Putamen (tissue), 1 donor: Measurements from ENCODE around the gene TCERG1L.
"Not testable (repeated sequence)": the region's sequence is repeated elsewhere in the genome, so short reads cannot be mapped to it uniquely, and the experiment has no call there.

Experiments
- DNase-seq: peaks from one replicate; pipeline ENCODE4 v3.0.0-alpha.2; 2016; ENCODE audit warnings: low spot score

TCERG1L gene

GRCh38 chr10:131084791-131085090, 226.8 kb downstream of the TCERG1L start:
- DNase-seq: no peak

DNA sequence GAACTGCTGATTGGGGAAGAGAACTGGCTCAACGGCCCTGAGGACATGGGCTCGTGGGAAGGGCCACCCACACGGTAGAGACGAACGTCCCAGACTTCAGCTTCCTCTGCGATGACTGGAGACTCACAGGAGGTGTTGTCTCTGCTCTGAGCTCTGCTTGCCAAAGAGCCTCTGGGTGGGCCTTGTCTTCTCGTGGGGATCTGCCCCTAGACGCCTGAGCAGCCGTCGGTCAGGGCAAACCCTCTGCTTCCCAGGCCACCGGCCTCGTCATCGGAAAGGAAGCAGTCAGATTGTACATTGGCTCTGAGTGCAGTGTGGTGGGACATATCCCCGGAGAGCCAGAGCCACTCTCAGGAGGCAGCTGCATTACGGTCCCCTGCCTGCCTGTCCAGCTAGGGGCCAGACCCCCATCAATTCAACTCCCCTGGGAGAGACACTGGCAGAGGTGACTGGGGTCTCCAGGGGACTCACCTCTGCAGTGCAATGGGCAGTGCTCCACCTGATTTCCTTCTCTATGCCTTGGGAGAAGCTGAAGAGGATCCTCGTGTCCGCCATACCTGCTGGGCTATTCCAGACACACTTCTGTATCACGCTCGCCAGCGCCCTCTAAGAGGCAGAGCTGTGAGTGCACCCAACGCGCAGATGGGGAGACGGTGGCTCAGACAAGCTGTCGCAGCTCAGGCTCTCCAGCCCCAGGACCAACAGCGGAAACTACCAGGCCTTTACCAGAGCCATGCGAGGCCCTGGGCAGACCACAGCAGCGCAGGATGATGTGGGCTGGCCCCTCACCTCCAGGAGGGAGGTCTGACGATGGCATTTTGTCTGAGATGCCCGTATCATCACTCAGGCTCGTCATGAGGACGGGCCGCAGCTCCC, 227.4 kb downstream of the TCERG1L start:
- no peak for DNase-seq

DNA sequence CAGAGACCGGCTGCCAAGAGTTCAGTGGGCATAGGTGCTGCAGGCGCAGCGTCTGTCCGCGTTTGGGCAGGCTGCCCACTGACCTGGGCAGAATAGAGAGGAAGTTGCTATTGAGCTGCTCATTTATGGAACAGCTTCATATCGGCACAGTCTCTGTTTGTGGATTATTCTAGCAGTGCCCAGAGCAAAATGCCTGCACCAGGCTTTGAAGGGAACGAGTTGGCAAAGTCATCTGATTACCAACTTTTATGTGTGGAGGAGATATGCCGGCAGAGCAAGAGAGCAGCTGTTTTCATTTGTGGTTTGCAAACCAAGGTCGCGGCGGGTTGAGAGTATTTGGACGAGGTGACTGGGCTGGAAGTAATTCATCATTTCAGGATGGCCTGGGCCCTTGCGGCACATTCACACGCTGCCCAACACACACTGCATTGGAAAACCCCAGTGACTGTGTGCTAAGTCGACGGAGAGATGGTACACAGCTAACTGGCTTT, 228.5 kb downstream of the TCERG1L start:
- no peak for DNase-seq

DNA sequence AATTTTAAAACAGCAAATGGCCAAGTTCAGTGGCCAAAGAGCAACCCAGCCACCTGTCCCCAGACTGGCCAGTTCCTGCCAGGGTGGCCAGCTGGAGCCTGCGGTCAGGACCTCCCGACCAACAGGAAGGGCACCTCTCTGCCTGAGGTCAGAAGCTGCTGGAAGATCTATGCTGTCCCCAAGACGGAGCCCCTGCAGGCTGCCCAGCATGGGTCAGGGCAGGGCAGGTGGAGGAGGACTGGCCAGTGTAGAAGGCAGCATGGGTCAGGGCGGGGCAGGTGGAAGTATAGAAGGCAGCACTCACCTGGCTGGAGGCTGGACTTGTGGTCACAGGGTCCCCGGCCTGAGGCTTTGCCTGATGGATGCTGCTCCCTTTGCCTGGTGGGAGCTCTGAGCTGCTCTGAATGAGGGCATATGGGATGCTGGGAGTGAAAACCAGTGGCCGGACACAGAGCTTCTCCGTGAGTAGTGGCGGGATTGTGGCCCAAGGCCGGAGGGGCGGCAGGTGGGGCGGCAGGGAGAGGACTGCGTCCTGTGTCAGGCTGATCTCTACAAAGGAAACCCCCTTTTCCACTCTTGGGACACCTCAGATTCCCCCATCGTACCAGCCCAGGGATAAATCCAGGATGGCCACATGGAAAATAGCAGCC, 229.2 kb downstream of the TCERG1L start:
- no peak for DNase-seq

DNA sequence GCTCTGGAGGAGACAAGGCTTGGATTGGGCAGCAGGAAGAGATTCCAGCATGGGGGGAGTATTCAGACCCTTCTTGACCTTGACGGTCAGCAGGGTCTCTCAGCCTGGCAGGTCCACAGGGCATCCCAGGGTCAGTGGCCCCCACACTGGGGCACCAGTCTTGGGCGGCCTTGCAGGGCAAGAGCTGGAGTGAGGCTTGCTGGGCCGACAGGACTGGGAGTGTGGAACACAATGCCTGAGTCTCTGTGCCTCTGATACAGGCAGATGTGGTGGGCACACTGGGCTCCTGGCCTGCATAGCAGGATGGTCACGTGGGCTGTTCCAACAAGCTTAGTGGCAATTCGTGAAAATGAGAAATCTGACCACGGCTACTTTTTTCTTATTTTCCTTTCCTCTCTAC, 229.7 kb downstream of the TCERG1L start:
- DNase-seq: no peak

DNA sequence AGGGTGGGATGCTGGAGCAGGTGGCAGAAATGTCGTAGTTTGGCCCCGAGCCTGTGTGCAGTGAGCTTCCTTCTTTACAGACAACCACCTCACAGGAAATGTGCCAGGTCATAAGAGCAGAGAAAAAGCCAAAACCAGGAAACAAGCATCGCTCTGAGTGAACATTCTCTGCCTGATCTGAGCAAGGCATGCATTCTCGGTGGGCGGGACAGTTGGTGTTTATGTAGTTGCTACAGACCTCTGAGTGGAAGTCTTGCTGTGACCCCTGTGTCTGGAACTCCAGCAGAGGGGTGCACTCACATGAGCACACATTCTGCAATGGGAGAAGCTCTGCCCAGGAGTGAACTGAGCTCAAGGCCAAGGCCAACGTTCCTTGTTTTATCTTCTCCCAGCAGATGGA, 230.1 kb downstream of the TCERG1L start:
- DNase-seq: no peak

- DNase-seq: no peak
These were observed 230.9 kb downstream of the TCERG1L start for GRCh38 chr10:131080571-131080970.

DNA sequence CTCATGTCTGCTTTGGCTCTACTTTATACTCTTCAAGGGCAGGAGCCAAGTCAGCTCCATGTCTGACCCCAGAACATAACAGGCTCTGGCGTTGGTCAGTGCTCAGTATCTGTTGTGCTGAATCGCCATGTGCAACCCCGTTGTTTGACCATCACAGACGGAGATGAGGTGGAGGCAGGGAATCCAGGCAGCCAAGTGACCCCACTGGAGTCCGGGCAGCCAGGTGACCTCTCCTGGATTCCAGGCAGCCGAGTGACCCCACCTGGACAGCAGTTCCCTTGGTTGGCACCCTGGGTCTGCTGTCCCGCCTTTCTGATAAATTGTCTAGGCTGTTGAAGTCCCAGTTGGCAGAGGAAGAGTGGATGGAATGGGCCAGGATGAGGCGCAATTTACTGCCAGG, 232.2 kb downstream of the TCERG1L start:
- DNase-seq: no peak

DNA sequence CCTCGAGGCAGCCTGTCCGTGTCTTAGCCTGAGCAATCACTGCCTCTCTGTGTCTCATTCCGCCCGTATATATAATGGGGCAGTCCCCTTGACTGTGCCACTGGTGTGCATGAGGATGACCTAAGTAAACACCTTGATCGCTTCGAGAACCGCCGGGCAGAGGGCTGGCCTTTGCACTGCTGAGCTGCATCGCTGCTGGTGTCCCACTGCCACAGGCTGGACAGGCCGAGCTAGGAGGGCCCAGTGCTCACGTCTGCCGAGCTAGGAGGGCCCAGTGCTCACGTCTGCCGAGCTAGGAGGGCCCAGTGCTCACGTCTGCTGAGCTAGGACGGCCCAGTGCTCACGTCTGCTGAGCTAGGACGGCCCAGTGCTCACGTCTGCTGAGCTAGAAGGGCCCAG, 232.6 kb downstream of the TCERG1L start:
- not testable (repeated sequence) for DNase-seq

- no peak for DNase-seq
These were observed 233.2 kb downstream of the TCERG1L start for GRCh38 chr10:131078131-131078881.

GRCh38 chr10:131077724-131078123, 233.8 kb downstream of the TCERG1L start:
- no peak for DNase-seq

DNA sequence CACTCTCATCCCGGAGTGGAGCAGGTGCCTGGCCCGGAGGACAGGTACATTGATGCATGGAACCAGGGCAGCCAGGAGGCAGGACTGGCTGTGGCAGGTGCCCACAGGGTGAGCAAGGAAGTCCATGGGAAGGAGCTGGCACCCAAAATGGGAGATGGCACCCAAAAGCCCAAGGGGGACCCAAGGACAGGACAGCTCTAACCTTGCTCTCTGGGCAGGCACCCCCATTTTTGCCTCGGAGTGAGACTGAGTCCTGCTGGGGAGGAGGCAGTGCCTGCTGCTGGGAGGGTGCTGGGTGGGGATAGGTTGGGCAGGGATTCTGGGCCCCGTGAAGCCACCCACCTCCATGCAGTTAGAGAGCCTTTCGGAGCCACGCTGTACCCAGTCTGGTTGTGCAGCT, 234.5 kb downstream of the TCERG1L start:
- DNase-seq: no peak

- no peak for DNase-seq
These were observed 235.2 kb downstream of the TCERG1L start for GRCh38 chr10:131076356-131076755.

DNA sequence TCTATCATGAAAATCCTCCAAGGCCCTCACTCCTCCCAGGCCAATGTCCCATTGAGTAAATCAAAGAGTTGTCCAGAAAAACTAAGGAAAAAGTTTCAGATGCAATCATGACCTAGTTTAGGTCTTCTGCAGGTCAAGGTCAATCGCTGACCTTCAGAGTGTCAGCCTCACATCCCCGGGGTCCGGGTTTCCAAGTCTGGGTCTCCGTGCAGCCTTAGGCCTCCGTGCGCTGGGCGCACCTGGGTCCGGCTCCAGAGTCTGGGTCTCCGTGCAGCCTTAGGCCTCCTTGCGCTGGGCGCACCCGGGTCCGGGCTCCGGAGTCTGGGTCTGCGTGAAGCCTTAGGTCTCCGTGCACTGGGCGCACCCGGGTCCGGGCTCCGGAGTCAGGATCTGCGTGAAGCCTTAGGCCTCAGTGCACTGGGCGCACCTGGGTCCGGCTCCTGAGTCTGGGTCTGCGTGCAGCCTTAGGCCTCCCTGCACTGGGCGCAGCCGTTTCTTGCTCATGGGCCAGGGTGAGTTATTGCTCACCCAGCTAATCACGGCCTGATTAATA, 236.2 kb downstream of the TCERG1L start:
- DNase-seq: no peak

DNA sequence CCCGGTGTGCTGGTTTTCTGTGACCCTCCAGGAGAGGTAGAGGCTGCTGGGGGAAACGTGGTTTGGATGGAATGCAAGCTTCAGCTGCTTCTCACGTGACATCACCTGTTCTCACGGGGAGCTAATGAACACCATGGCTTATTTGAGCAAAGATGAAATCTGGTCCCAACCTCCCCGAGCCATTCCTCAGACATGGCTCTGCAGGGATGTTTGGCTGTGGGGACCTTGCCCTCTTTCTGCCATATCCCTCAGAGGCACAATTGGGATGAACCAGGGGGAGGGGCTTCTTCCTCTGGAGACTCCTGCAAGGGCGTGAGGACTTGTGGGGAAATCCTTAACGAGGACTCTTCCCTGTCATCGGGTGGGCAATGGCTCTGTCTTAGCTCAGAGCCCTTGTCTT, 236.8 kb downstream of the TCERG1L start:
- DNase-seq: no peak

DNA sequence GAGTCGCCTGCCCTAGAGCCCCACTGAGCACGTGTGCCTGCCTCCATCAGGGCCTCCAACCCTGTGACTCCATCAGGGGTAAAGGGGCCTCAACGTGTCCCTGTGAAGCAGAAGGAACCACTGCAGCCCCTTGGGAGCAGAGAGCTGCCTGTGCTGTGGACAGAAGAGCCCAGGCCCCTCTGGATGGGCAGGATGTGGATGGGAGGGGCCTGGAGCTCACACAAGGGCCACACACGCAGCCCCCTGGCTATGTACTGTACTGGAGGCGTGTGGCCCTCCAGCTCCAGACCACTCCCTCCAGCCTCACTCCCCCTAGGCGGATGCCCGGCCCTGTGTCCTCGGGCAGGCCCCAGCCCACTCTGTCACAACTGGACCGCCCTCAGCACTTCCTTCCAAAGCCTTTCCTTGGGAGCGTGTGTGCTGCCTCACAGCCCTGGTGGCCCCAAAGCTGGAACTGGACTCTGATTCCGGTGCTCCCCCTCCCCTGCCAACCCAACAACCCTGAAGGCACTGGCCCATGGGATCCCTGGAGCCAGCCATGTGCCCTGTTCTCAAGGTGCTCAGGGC, 238.0 kb downstream of the TCERG1L start:
- no peak for DNase-seq

- no peak for DNase-seq
These were observed 238.7 kb downstream of the TCERG1L start for GRCh38 chr10:131072651-131073468.

GRCh38 chr10:131071721-131072120, 239.8 kb downstream of the TCERG1L start:
- DNase-seq: no peak

GRCh38 chr10:131070856-131071255, 240.7 kb downstream of the TCERG1L start:
- DNase-seq: no peak

DNA sequence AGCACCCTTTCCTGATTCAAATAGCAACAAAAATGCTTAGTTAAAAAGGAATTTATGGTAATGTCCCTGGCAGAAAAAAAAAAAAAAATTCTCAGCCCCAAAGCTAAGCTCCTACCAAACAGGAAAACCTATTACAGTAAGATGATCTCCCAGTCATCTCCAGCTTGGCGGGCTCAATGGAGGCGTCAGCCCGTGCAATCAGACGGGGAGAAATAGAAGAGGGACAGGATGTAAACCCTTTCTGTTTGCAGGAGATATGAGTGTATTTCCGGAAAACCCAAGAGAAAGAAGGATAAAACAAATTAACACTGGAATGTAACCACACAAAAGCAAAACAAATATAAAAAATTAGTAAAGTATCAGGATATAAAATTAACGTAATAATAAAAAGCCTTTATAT, 242.8 kb downstream of the TCERG1L start:
- DNase-seq: no peak

GRCh38 chr10:131068311-131068710, 243.2 kb downstream of the TCERG1L start:
- no peak for DNase-seq
